SU-DHL-6 (cell line): Measurements from ENCODE around the gene TRIM2.

Experiments used
- H2AFZ ChIP-seq: fragments of 200-600 bp; sonication (generic); 2 replicates; pipeline ENCODE4 v1.6.1; 2014; ENCODE audit warnings: low read depth, mild to moderate bottlenecking, moderate library complexity, mixed read lengths, antibody characterized with exemption, low read length; ENCODE audit not compliant: severe bottlenecking
- H3F3A ChIP-seq: fragments of 200-600 bp; shearing (Covaris generic); 2 replicates; pipeline ENCODE4 v1.6.0; 2016; ENCODE audit warnings: antibody characterized with exemption, mild to moderate bottlenecking; ENCODE audit not compliant: insufficient read depth
- H3K27ac ChIP-seq: fragments of 200-600 bp; sonication (generic); 2 replicates; pipeline ENCODE4 v1.5.1; 2016; ENCODE audit warnings: low read depth, mild to moderate bottlenecking, low read length, moderate library complexity, mixed read lengths
- H3K27me3 ChIP-seq: fragments of 200-600 bp; sonication (generic), shearing (Covaris generic); 2 replicates; pipeline ENCODE4 v1.6.0; 2014; ENCODE audit warnings: mild to moderate bottlenecking, low read length
- H3K36me3 ChIP-seq: fragments of 200-600 bp; sonication (generic); 2 replicates; pipeline ENCODE4 v1.6.1; 2014; ENCODE audit warnings: mild to moderate bottlenecking, low read length, mixed read lengths
- H3K4me2 ChIP-seq: fragments of 300-600, 200-600 bp; shearing (Covaris generic), sonication (generic); 2 replicates; pipeline ENCODE4 v1.6.0; 2014; ENCODE audit warnings: low read length, low read depth, mild to moderate bottlenecking; ENCODE audit not compliant: poor library complexity, severe bottlenecking
- H3K4me3 ChIP-seq: fragments of 200-600 bp; sonication (generic); 2 replicates; pipeline ENCODE4 v1.5.1; 2014; ENCODE audit warnings: antibody characterized with exemption, low read length, mild to moderate bottlenecking, mixed read lengths; ENCODE audit not compliant: insufficient read depth, poor library complexity, severe bottlenecking
- H3K79me2 ChIP-seq: fragments of 200-600 bp; sonication (generic); 2 replicates; pipeline ENCODE4 v1.6.1; 2014; ENCODE audit warnings: mild to moderate bottlenecking, low read length, moderate library complexity; ENCODE audit not compliant: insufficient read depth
- H3K9ac ChIP-seq: fragments of 200-600 bp; sonication (generic); 2 replicates; pipeline ENCODE4 v1.7.0; 2014; ENCODE audit warnings: mild to moderate bottlenecking, low read length
- H3K9me2 ChIP-seq: fragments of 200-600 bp; sonication (generic); replicated peaks from 2 replicates; pipeline ENCODE4 v1.6.1; 2014; ENCODE audit warnings: low read length; ENCODE audit not compliant: insufficient read depth
- H3K9me3 ChIP-seq: fragments of 200-600 bp; sonication (generic); 2 replicates; pipeline ENCODE4 v1.6.1; 2014; ENCODE audit warnings: low read length, mixed read lengths; ENCODE audit not compliant: insufficient read depth
- H4K20me1 ChIP-seq: fragments of 200-600 bp; sonication (generic); 2 replicates; pipeline ENCODE4 v1.6.1; 2014; ENCODE audit warnings: low read depth, mild to moderate bottlenecking, antibody characterized with exemption, low read length, moderate library complexity, mixed read lengths
- EZH2phosphoT487 ChIP-seq: fragments of 200-600 bp; sonication (generic), shearing (Covaris generic); conservative IDR thresholded peaks from 2 replicates; pipeline ENCODE4 v1.6.1; 2018; ENCODE audit warnings: mild to moderate bottlenecking, antibody characterized with exemption, low read length, moderate library complexity, mixed read lengths
- TF ChIP-seq, protein P1 (sequence below): fragments of 200-600 bp; sonication (generic); IDR thresholded peaks from one replicate; pipeline ENCODE4 v1.5.1; 2017; ENCODE audit warnings: antibody characterized with exemption, mild to moderate bottlenecking, low read length, moderate library complexity; ENCODE audit not compliant: insufficient read depth, poor library complexity, severe bottlenecking

Gene TRIM2

DNA sequence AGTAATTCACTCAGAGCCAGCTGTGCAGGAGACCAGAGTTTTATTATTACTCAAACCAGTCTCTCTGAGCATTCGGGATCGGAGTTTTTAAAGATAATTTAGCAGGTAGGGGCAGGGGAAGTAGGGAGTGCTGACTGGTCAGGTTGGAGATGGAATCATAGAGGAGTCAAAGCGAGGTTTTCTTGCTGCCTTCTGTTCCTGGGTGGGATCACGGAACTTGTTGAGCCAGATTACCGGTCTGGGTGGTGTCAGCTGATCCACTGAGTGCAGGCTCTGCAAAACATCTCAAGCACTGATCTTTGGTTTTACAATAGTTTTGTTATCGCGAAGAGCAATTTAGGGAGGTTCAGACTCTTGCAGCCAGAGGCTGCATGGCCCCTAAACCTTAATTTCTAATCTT lies 63.6 kb downstream of the TRIM2 start:
- Histone ChIP-seq H3K4me3 (no peak overlapping the region), H3K36me3 (no peaks in the 10 kb centered on the region), H3K27me3 (no peaks in the 10 kb centered on the region), H3K9me3 (no peaks in the 10 kb centered on the region), H3F3A (no peaks in the 10 kb centered on the region), H3K4me2 (no peak overlapping the region), H3K27ac (no peak overlapping the region), H4K20me1 (no peaks in the 10 kb centered on the region), H3K9ac (no peak overlapping the region), H3K79me2 (no peaks in the 10 kb centered on the region), H3K9me2 (no peaks in the 10 kb centered on the region), H2AFZ (no peak overlapping the region)
- no peak for TF ChIP-seq EZH2phosphoT487
- TF ChIP-seq, protein P1, sequence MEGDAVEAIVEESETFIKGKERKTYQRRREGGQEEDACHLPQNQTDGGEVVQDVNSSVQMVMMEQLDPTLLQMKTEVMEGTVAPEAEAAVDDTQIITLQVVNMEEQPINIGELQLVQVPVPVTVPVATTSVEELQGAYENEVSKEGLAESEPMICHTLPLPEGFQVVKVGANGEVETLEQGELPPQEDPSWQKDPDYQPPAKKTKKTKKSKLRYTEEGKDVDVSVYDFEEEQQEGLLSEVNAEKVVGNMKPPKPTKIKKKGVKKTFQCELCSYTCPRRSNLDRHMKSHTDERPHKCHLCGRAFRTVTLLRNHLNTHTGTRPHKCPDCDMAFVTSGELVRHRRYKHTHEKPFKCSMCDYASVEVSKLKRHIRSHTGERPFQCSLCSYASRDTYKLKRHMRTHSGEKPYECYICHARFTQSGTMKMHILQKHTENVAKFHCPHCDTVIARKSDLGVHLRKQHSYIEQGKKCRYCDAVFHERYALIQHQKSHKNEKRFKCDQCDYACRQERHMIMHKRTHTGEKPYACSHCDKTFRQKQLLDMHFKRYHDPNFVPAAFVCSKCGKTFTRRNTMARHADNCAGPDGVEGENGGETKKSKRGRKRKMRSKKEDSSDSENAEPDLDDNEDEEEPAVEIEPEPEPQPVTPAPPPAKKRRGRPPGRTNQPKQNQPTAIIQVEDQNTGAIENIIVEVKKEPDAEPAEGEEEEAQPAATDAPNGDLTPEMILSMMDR, result no peak

DNA sequence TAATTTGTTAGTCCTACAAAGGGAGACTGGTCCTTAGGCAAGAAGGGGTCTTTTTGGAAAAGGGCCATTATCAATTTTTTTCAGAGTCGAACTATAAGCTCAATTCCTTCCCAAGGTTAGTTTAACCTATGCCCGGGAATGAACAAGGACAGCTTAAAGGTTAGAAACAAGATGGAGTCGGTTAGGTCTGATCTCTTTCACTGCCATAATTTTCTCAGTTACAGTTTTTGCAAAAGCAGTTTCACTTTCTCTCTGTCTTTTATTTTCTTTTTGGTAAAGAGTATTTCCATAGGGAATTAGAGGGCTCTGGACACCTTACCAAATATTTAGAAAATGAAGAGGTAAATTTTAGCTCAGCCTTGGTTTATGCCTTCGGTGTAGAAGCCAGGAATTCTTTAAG lies 64.1 kb downstream of the TRIM2 start:
- Histone ChIP-seq H3K4me2 (no peak overlapping the region), H3K79me2 (no peaks in the 10 kb centered on the region), H3K27me3 (no peaks in the 10 kb centered on the region), H3K4me3 (no peak overlapping the region), H3K9me2 (no peaks in the 10 kb centered on the region), H2AFZ (no peak overlapping the region), H3K9me3 (no peaks in the 10 kb centered on the region), H3F3A (no peaks in the 10 kb centered on the region), H3K27ac (no peak overlapping the region), H4K20me1 (no peaks in the 10 kb centered on the region), H3K36me3 (no peaks in the 10 kb centered on the region), H3K9ac (no peak overlapping the region)
- no peak for TF ChIP-seq EZH2phosphoT487
- TF ChIP-seq, protein P1, result no peak

- Histone ChIP-seq H3K9ac (no peak overlapping the region), H3K4me3 (no peak overlapping the region), H3K4me2 (no peak overlapping the region), H3K9me2 (no peaks in the 10 kb centered on the region), H3K27ac (no peak overlapping the region), H4K20me1 (no peaks in the 10 kb centered on the region), H3F3A (no peaks in the 10 kb centered on the region), H3K79me2 (no peaks in the 10 kb centered on the region), H3K36me3 (no peaks in the 10 kb centered on the region), H3K27me3 (no peaks in the 10 kb centered on the region), H2AFZ (no peak overlapping the region), H3K9me3 (no peaks in the 10 kb centered on the region)
- TF ChIP-seq EZH2phosphoT487, result no peak
- TF ChIP-seq, protein P1, result no peak
Measured at GRCh38 chr4:153269218-153269990, 65.2 kb downstream of the TRIM2 start.
